Common myeloid progenitor, CD34-positive (primary cell): ENCODE measurements around the gene HOMER2.
A peak's percentile ranks its signal among the peaks of the same experiment; 100 is the strongest.
"Not testable (repeated sequence)": the region's sequence is repeated elsewhere in the genome, so short reads cannot be mapped to it uniquely, and the experiment has no call there.

Source experiments
- CTCF ChIA-PET: fragments of 350-600 bp; sonication (Branson Sonifier 250); formaldehyde crosslinking; loops from one replicate; lab custom pipeline; 2021; ENCODE audit warnings: antibody characterized with exemption; lab: Charles Lee
- POLR2A ChIA-PET: fragments of 350-600 bp; sonication (Branson Sonifier 250); formaldehyde crosslinking; loops from one replicate; lab custom pipeline; 2021; ENCODE audit warnings: antibody characterized with exemption; lab: Charles Lee
- DNase-seq, 3 donors: peaks; one replicate each; pipeline versions ENCODE4 v3.0.0 to v3.0.0-alpha.2; 2013
- H3K27ac ChIP-seq, 2 experiments: 1 replicate in 1 of 2; 2 replicates in 1 of 2; pipeline ENCODE4 v1.7.0; 2013; ENCODE audit warnings: inconsistent platforms in 2 of 2, low read length in 2 of 2, mild to moderate bottlenecking in 2 of 2, low read depth in 1 of 2, moderate library complexity in 1 of 2; ENCODE audit not compliant: severe bottlenecking in 2 of 2, insufficient read depth in 1 of 2, poor library complexity in 1 of 2
- H3K27me3 ChIP-seq, 5 experiments: replicated peaks in 2 of 5; 1 replicate in 3 of 5; 2 replicates in 2 of 5; pipeline versions ENCODE4 v1.6.1 to v1.7.0; 2013; ENCODE audit warnings: low read length in 4 of 5, mild to moderate bottlenecking in 2 of 5, moderate library complexity in 2 of 5, inconsistent platforms in 1 of 5; ENCODE audit not compliant: insufficient read depth in 5 of 5, control insufficient read depth in 4 of 5
- H3K36me3 ChIP-seq, 4 experiments: 1 replicate in 2 of 4; 2 replicates in 2 of 4; pipeline versions ENCODE4 v1.6.1 to v1.7.0; 2013; ENCODE audit warnings: low read length in 3 of 4, control low read depth in 1 of 4, mild to moderate bottlenecking in 1 of 4; ENCODE audit not compliant: control insufficient read depth in 4 of 4, insufficient read depth in 4 of 4
- H3K4me1 ChIP-seq, 4 experiments: 1 replicate in 3 of 4; 2 replicates in 1 of 4; pipeline versions ENCODE4 v1.6.1 to v1.7.1; 2013; ENCODE audit warnings: low read length in 3 of 4, mild to moderate bottlenecking in 3 of 4, control low read depth in 1 of 4, inconsistent platforms in 1 of 4, moderate library complexity in 1 of 4; ENCODE audit not compliant: control insufficient read depth in 4 of 4, insufficient read depth in 4 of 4; ENCODE audit errors: control extremely low read depth in 1 of 4
- H3K4me3 ChIP-seq, 7 experiments: 1 replicate in 4 of 7; 2 replicates in 3 of 7; pipeline versions ENCODE4 v1.5.1 to v1.7.0; 2013; ENCODE audit warnings: mild to moderate bottlenecking in 7 of 7, low read length in 6 of 7, moderate library complexity in 6 of 7, inconsistent platforms in 2 of 7, low read depth in 2 of 7, control low read depth in 1 of 7; ENCODE audit not compliant: insufficient read depth in 4 of 7, control insufficient read depth in 1 of 7; ENCODE audit errors: extremely low read depth in 1 of 7
- H3K9me3 ChIP-seq, 5 experiments: 1 replicate in 4 of 5; 2 replicates in 1 of 5; pipeline versions ENCODE4 v1.6.1 to v1.7.1; 2013; ENCODE audit warnings: low read length in 4 of 5, mild to moderate bottlenecking in 2 of 5, inconsistent platforms in 1 of 5, low read depth in 1 of 5, moderate library complexity in 1 of 5; ENCODE audit not compliant: control insufficient read depth in 4 of 5, insufficient read depth in 2 of 5; ENCODE audit errors: control extremely low read depth in 1 of 5
- WGBS: methylation state at CpG from one replicate; pipeline ENCODE4 v1.1.5; 2013; ENCODE audit not compliant: insufficient coverage; 5-methylcytosine and 5-hydroxymethylcytosine counted together

HOMER2 gene

GRCh38 chr15:82821396-82821795 lies 131.1 kb downstream of the HOMER2 start:
- H3K27ac ChIP-seq, H3K9me3 ChIP-seq, H3K4me3 ChIP-seq, H3K4me1 ChIP-seq, POLR2A ChIA-PET, H3K27me3 ChIP-seq, DNase-seq, CTCF ChIA-PET: not testable (repeated sequence)
- H3K36me3 ChIP-seq: peaks cover 16 to 77% (median 40%) of the 10 kb centered on the region in 4 experiments
- no CpG with 5 or more reads among the region's 3 CpGs for WGBS

- Histone ChIP-seq H3K27ac (no peak overlapping the region), H3K4me1 (no peaks in the 10 kb centered on the region), H3K4me3 (no peak overlapping the region), H3K27me3 (no peaks in the 10 kb centered on the region), H3K9me3 (no peaks in the 10 kb centered on the region), H3K36me3 (peaks cover 20 to 78% (median 38%) of the 10 kb centered on the region in 4 experiments)
- DNase-seq: no peak
- POLR2A ChIA-PET: no interaction called here
- CTCF ChIA-PET: no interaction called here
These were observed 132.4 kb downstream of the HOMER2 start for GRCh38 chr15:82820128-82820527.

- Histone ChIP-seq H3K27me3 (no peaks in the 10 kb centered on the region), H3K27ac (no peak overlapping the region), H3K4me3 (no peak overlapping the region), H3K36me3 (peaks cover 8 to 37% (median 20%) of the 10 kb centered on the region in 4 experiments), H3K4me1 (peaks cover 0 to 21% (median 12%) of the 10 kb centered on the region in 4 experiments), H3K9me3 (no peaks in the 10 kb centered on the region)
- CTCF ChIA-PET: interaction anchor here (1.5 to 2.5 kb wide), 3 partner anchors 24 to 187 kb away, joined by 4 to 9 read pairs (median 4); no protein-coding TSS in a partner anchor
- WGBS: no CpG with 5 or more reads among the region's 4 CpGs
- POLR2A ChIA-PET: interaction anchor here (0.7 kb wide), 1 partner anchor 240 kb away, joined by 3 read pairs; no protein-coding TSS in a partner anchor
- DNase-seq: no peak
These were observed 139.5 kb downstream of the HOMER2 start for GRCh38 chr15:82812994-82813393.

GRCh38 chr15:82810890-82811426 lies 141.6 kb downstream of the HOMER2 start:
- H3K9me3 ChIP-seq: no peaks in the 10 kb centered on the region
- peak; percentile 29 to 84 (median 77) for DNase-seq
- H3K36me3 ChIP-seq: peaks cover 6 to 18% (median 12%) of the 10 kb centered on the region in 4 experiments
- H3K4me3 ChIP-seq: peak overlapping the region in 6 of 7 experiments; percentile 74 to 97 (median 93)
- peak overlapping the region; percentile 92 to 98 for H3K27ac ChIP-seq
- no CpG with 5 or more reads among the region's 6 CpGs for WGBS
- peaks cover 0 to 21% (median 12%) of the 10 kb centered on the region in 4 experiments for H3K4me1 ChIP-seq
- no peaks in the 10 kb centered on the region for H3K27me3 ChIP-seq
- ChIA-PET POLR2A (interaction anchor here (1.0 to 1.1 kb wide), 2 partner anchors 61 to 203 kb away, joined by 3 read pairs; no protein-coding TSS in a partner anchor), CTCF (interaction anchor here (0.8 to 2.5 kb wide), 6 partner anchors 11 to 193 kb away, joined by 3 to 9 read pairs (median 4); no protein-coding TSS in a partner anchor)

DNA sequence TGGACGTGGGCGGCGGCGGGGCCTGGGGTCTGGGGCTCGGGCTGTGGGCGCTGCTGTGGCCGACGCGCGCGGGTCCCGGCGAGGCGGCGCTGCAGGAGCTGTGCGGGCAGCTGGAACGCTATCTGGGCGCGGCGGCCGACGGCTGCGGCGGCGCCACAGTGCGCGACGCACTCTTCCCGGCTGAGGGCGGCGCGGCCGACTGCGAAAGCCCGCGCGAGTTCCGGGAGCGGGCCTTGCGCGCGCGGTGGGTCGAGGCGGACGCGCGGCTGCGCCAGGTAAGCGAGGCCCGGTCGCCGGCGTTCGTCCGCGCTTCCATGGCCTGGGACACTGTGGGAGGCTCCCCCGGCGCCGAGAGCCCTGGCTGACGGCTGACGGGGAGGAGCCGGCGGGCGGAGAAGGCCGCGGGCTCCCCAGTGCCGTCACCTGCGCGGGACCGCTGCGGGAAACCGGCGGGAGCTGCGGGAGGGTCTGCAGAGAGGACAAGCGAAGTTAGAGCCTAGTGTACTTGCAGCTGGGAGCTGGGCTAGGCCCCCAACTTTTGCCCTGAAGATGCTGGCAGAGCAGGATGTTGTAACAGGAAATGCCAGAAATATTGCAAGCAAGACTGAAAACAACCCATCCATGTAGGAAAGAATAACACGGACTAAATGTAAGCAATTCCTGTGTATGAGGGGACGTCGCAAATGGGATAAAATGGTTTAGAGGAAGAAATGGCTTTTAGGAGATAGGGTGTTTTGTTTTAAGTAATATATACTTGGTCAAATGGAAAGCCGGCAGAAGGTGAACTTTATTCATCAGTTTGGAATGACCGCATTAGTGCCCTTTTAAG lies 142.2 kb downstream of the HOMER2 start:
- DNase-seq: peak; percentile 8 to 49 (median 39)
- 0% methylated on average over 60 of the region's 81 CpGs for WGBS
- no peaks in the 10 kb centered on the region for H3K27me3 ChIP-seq

GRCh38 chr15:82809308-82810060 lies 143.0 kb downstream of the HOMER2 start, which contains the start of gene WHAMM:
Gene WHAMM, plus strand, starts transcription at chr15:82809628. Its CDS starts 99 bp downstream, at chr15:82809727.
- no peaks in the 10 kb centered on the region for H3K27me3 ChIP-seq
- H3K36me3 ChIP-seq: peaks cover 2 to 12% (median 7%) of the 10 kb centered on the region in 4 experiments
- under 1% methylated on average over 59 of the region's 67 CpGs for WGBS
- peak within 1 kb of the TSS; percentile 74 to 97 (median 93) for H3K4me3 ChIP-seq
- H3K27ac ChIP-seq: peak within 1 kb of the TSS; percentile 92 to 98
- POLR2A ChIA-PET: interaction anchor here (1.0 kb wide), 1 partner anchor 205 kb away, joined by 3 read pairs; no protein-coding TSS in a partner anchor
- no peaks in the 10 kb centered on the region for H3K9me3 ChIP-seq
- CTCF ChIA-PET: interaction anchor here (1.1 to 1.3 kb wide), 2 partner anchors 40 to 195 kb away, joined by 3 to 5 read pairs; no protein-coding TSS in a partner anchor
- peak; percentile 97 for DNase-seq
- peaks cover 0 to 25% (median 14%) of the 10 kb centered on the region in 4 experiments for H3K4me1 ChIP-seq

More for the DNA sequence above, 142.2 kb downstream of the HOMER2 start:
- peaks cover 0 to 25% (median 14%) of the 10 kb centered on the region in 4 experiments for H3K4me1 ChIP-seq
- H3K36me3 ChIP-seq: peaks cover 3 to 12% (median 8%) of the 10 kb centered on the region in 4 experiments
- peak overlapping the region; percentile 74 to 97 (median 93) for H3K4me3 ChIP-seq
- no peaks in the 10 kb centered on the region for H3K9me3 ChIP-seq
- H3K27ac ChIP-seq: peak overlapping the region; percentile 92 to 98
- CTCF ChIA-PET: interaction anchor here (0.8 to 1.3 kb wide), 4 partner anchors 12 to 194 kb away, joined by 3 to 5 read pairs (median 3); no protein-coding TSS in a partner anchor
- POLR2A ChIA-PET: interaction anchor here (1.0 to 1.1 kb wide), 2 partner anchors 60 to 204 kb away, joined by 3 read pairs; no protein-coding TSS in a partner anchor
